Rectal smooth muscle tissue (tissue), 1 donor: ENCODE data around the gene ZNF184.

ENCODE experiments used
- H3K27ac ChIP-seq: one replicate; pipeline ENCODE4 v1.7.0; 2013; ENCODE audit warnings: low read depth, low read length, inconsistent platforms
- H3K27me3 ChIP-seq: one replicate; pipeline ENCODE4 v1.7.0; 2013; ENCODE audit warnings: low read length; ENCODE audit not compliant: control insufficient read depth, insufficient read depth
- H3K36me3 ChIP-seq: one replicate; pipeline ENCODE4 v1.7.0; 2013; ENCODE audit warnings: low read length; ENCODE audit not compliant: control insufficient read depth, insufficient read depth
- H3K4me1 ChIP-seq: one replicate; pipeline ENCODE4 v1.7.0; 2013; ENCODE audit warnings: low read length; ENCODE audit not compliant: control insufficient read depth, insufficient read depth
- H3K4me3 ChIP-seq: one replicate; pipeline ENCODE4 v1.7.0; 2013; ENCODE audit warnings: low read length
- H3K9ac ChIP-seq: one replicate; pipeline ENCODE4 v1.7.0; 2013; ENCODE audit warnings: low read length

The ZNF184 gene

GRCh38 chr6:27400877-27401642 is 71.8 kb downstream of the ZNF184 start:
- H3K4me1 ChIP-seq, result no peaks in the 10 kb centered on the region
- no peaks in the 10 kb centered on the region for H3K27me3 ChIP-seq
- H3K27ac ChIP-seq, result no peak overlapping the region
- no peak overlapping the region for H3K9ac ChIP-seq
- H3K36me3 ChIP-seq, result no peaks in the 10 kb centered on the region
- H3K4me3 ChIP-seq, result no peak overlapping the region
